HCT116 (cell line): ENCODE data around the gene LMO2. TPM values are rescaled to one million over a fixed set of nuclear protein-coding genes. Genes with fewer than 3 reads are reported as not detected.

Source experiments
- ATAC-seq: fragments of 200-7000 bp; cut with Tn5 transposase; 2 replicates; pipeline ENCODE4 v1.9.1; 2020; ENCODE audit warnings: mild to moderate bottlenecking, moderate library complexity
- BruUV-seq: library from RNA; stranded (reverse); fragments of 400-500 nt; replicated peaks from 2 replicates; lab custom pipeline; 2021; lab: Mats Ljungman, UMichigan
- CTCF ChIA-PET: fragments of 300-600 bp; sonication (Branson Sonifier 250); formaldehyde crosslinking; loops from one replicate; lab custom pipeline; 2021; ENCODE audit warnings: antibody characterized with exemption; lab: Charles Lee
- POLR2A ChIA-PET: fragments of 300-600, 350-600 bp; sonication (Branson Sonifier 250); formaldehyde crosslinking; loops from one replicate; lab custom pipeline; 2021; ENCODE audit warnings: antibody characterized with exemption; lab: Charles Lee
- RAD21 ChIA-PET, 2 experiments: fragments of 300-600 bp; sonication (Branson Sonifier 250); formaldehyde crosslinking; loops; one replicate each; lab custom pipeline; 2023; ENCODE audit warnings: low total read pairs in 2 of 2; ENCODE audit not compliant: uncharacterized antibody in 2 of 2, unreplicated experiment in 2 of 2, low non-redundant PET in 1 of 2; lab: Charles Lee
- DNase-seq: peaks from one replicate; pipeline ENCODE4 v3.0.0-alpha.2; 2010; ENCODE audit warnings: low read depth, low spot score
- H2AFZ ChIP-seq: fragments of 200-600 bp; shearing (Covaris generic), sonication (generic); 2 replicates; pipeline ENCODE4 v1.6.1; 2017; ENCODE audit warnings: low read depth, mixed run types, mixed read lengths, antibody characterized with exemption, low read length; ENCODE audit not compliant: poor library complexity, severe bottlenecking
- H3K27ac ChIP-seq: 2 replicates; pipeline ENCODE4 v1.5.1; 2012; ENCODE audit warnings: low read depth, low read length
- H3K27me3 ChIP-seq: fragments of 200-600 bp; sonication (generic); 2 replicates; pipeline ENCODE4 v1.6.1; 2016; ENCODE audit warnings: mixed run types, low read length, mixed read lengths; ENCODE audit not compliant: insufficient read depth
- H3K36me3 ChIP-seq, 2 experiments: fragments of 200-500 bp in 1 of 2; fragments of 200-600 bp in 1 of 2; sonication (Bioruptor generic) in 1 of 2; sonication (generic) in 1 of 2; 2 replicates each; pipeline versions ENCODE4 v1.5.1 to v1.6.1; 2014 to 2016; ENCODE audit warnings: low read length in 2 of 2, inconsistent platforms in 1 of 2, mixed read lengths in 1 of 2, mixed run types in 1 of 2; ENCODE audit not compliant: insufficient read depth in 2 of 2, control insufficient read depth in 1 of 2
- H3K4me1 ChIP-seq, 2 experiments: fragments of 200-600 bp in 1 of 2; sonication (generic) in 1 of 2; 2 replicates each; pipeline versions ENCODE4 v1.5.1 to v1.6.1; 2012 to 2017; ENCODE audit warnings: low read length in 2 of 2, inconsistent platforms in 1 of 2, mild to moderate bottlenecking in 1 of 2, mixed read lengths in 1 of 2, mixed run types in 1 of 2, moderate library complexity in 1 of 2; ENCODE audit not compliant: insufficient read depth in 2 of 2, control insufficient read depth in 1 of 2
- H3K4me2 ChIP-seq: fragments of 200-600 bp; sonication (generic); 2 replicates; pipeline ENCODE4 v1.6.1; 2017; ENCODE audit warnings: mixed run types, low read length, mixed read lengths
- H3K4me3 ChIP-seq, 2 experiments: fragments of 200-600 bp in 1 of 2; sonication (generic) in 1 of 2; replicated peaks in 1 of 2; 2 replicates each; pipeline ENCODE4 v1.5.1; 2011 to 2016; ENCODE audit warnings: low read length in 2 of 2, control low read depth in 1 of 2, low read depth in 1 of 2, mild to moderate bottlenecking in 1 of 2, mixed read lengths in 1 of 2, mixed run types in 1 of 2
- H3K79me2 ChIP-seq: fragments of 200-600 bp; sonication (generic); 2 replicates; pipeline ENCODE4 v1.6.1; 2017; ENCODE audit warnings: mild to moderate bottlenecking, mixed run types, low read length, moderate library complexity, mixed read lengths; ENCODE audit not compliant: insufficient read depth
- H3K9ac ChIP-seq: fragments of 200-600 bp; sonication (generic); 2 replicates; pipeline ENCODE4 v1.6.1; 2016; ENCODE audit warnings: low read length, mixed read lengths
- H3K9me2 ChIP-seq: fragments of 200-600 bp; sonication (generic), shearing (Covaris generic); 2 replicates; pipeline ENCODE4 v1.6.1; 2017; ENCODE audit warnings: mixed run types, mild to moderate bottlenecking, moderate library complexity; ENCODE audit not compliant: insufficient read depth
- H3K9me3 ChIP-seq, 2 experiments: fragments of 200-500 bp in 1 of 2; fragments of 200-600 bp in 1 of 2; sonication (Bioruptor generic) in 1 of 2; sonication (generic) in 1 of 2; 2 replicates each; pipeline ENCODE4 v1.6.1; 2014 to 2017; ENCODE audit warnings: low read length in 2 of 2, mixed read lengths in 2 of 2, inconsistent platforms in 1 of 2, low read depth in 1 of 2, mild to moderate bottlenecking in 1 of 2, mixed run types in 1 of 2, moderate library complexity in 1 of 2; ENCODE audit not compliant: control insufficient read depth in 1 of 2, insufficient read depth in 1 of 2
- H4K20me1 ChIP-seq: fragments of 200-600 bp; sonication (generic), shearing (Covaris generic); 2 replicates; pipeline ENCODE4 v1.6.1; 2017; ENCODE audit warnings: mixed run types, mild to moderate bottlenecking, moderate library complexity; ENCODE audit not compliant: insufficient read depth
- CEBPB ChIP-seq: IDR thresholded peaks from 2 replicates; pipeline ENCODE4 v1.6.1; 2012; ENCODE audit warnings: low read depth
- EGR1 ChIP-seq: IDR thresholded peaks from 2 replicates; pipeline ENCODE4 v1.6.1; 2012; ENCODE audit warnings: low read depth
- ELF1 ChIP-seq: IDR thresholded peaks from 2 replicates; pipeline ENCODE4 v1.6.1; 2012; ENCODE audit warnings: low read depth, borderline replicate concordance
- EZH2 ChIP-seq: fragments of 200-600 bp; sonication (generic); IDR thresholded peaks from 2 replicates; pipeline ENCODE4 v1.6.1; 2017; ENCODE audit warnings: antibody characterized with exemption, mixed run types
- EZH2phosphoT487 ChIP-seq: fragments of 200-600 bp; IDR thresholded peaks from 2 replicates; pipeline ENCODE4 v1.6.1; 2018; ENCODE audit warnings: antibody characterized with exemption, borderline replicate concordance
- FOSL1 ChIP-seq: IDR thresholded peaks from 2 replicates; pipeline ENCODE4 v1.6.1; 2012; ENCODE audit warnings: low read depth
- JUND ChIP-seq: IDR thresholded peaks from 2 replicates; pipeline ENCODE4 v1.6.1; 2012
- RAD21 ChIP-seq: IDR thresholded peaks from 2 replicates; pipeline ENCODE4 v1.6.1; 2012; ENCODE audit warnings: low read depth, mild to moderate bottlenecking
- SIN3A ChIP-seq: IDR thresholded peaks from 2 replicates; pipeline ENCODE4 v1.6.1; 2012; ENCODE audit warnings: low read depth
- SRF ChIP-seq: IDR thresholded peaks from 2 replicates; pipeline ENCODE4 v1.6.1; 2012; ENCODE audit warnings: low read depth
- YY1 ChIP-seq: IDR thresholded peaks from 2 replicates; pipeline ENCODE4 v1.6.1; 2011; ENCODE audit warnings: low read length, low read depth, moderate library complexity, mild to moderate bottlenecking; ENCODE audit not compliant: insufficient replicate concordance; ENCODE audit errors: extremely low read depth
- ZFX ChIP-seq: fragments of 450-650 bp; IDR thresholded peaks from 2 replicates; pipeline ENCODE4 v1.6.1; 2017
- ZNF274 ChIP-seq: fragments of 200-500 bp; sonication (Bioruptor generic); IDR thresholded peaks from 2 replicates; pipeline ENCODE4 v1.6.1; 2014; ENCODE audit warnings: mild to moderate bottlenecking, low read depth, low read length, inconsistent platforms
- intact Hi-C: fragments of 100-400 bp; cut with micrococcal nuclease; formaldehyde crosslinking; loops from 2 replicates; pipeline ENCODE4 v1.10.0; 2022
- total RNA-seq: library from RNA; stranded (reverse); gene quantifications from one replicate; pipeline ENCODE4 v1.2.1, GENCODE V29; 2021; ENCODE audit not compliant: unreplicated experiment
- TF ChIP-seq, protein P1 (sequence below): IDR thresholded peaks from 2 replicates; pipeline ENCODE4 v1.6.1; 2012
- TF ChIP-seq, protein P2 (sequence below), 3 experiments: fragments of 200-600 bp in 1 of 3; sonication (generic) in 1 of 3; IDR thresholded peaks in 2 of 3; conservative IDR thresholded peaks in 1 of 3; 2 replicates each; pipeline ENCODE4 v1.5.1; 2012 to 2017; ENCODE audit warnings: low read depth in 2 of 3, low read length in 2 of 3, antibody characterized with exemption in 1 of 3, borderline replicate concordance in 1 of 3, control low read depth in 1 of 3, mild to moderate bottlenecking in 1 of 3, mixed read lengths in 1 of 3, mixed run types in 1 of 3, moderate library complexity in 1 of 3; ENCODE audit not compliant: insufficient read depth in 1 of 3
- TF ChIP-seq, protein P3 (sequence below): IDR thresholded peaks from 2 replicates; pipeline ENCODE4 v1.6.1; 2012; ENCODE audit warnings: low read depth

The LMO2 gene
- total RNA-seq, 1 experiment from 2014 or later: 2.8 TPM

DNA sequence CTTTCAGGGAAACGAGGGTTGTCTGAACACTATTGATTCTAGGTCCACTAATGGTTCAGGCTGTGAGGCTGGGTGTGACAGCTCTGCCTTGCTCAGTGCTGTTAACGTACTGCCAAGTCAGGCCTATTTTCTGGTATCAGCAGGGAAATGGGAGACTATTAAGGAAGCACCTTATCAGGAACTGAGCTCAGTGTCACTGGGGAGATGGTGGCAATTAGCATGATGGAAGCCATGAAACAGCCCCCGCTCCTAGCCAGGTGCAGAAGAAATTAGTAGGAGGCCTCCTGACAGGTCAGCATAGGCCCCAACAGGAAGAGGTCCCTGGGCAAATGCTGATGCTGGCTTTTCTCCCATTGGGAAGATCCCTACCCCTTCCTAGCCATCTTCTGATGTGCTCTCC lies 42.6 kb upstream of the LMO2 start:
- no TSS peak for BruUV-seq
- no peaks in the 10 kb centered on the region for H3K36me3 ChIP-seq
- ATAC-seq (no peak), DNase-seq (no peak)
- no peak for TF ChIP-seq EZH2
- TF ChIP-seq CEBPB: no peak
- TF ChIP-seq, protein P1, sequence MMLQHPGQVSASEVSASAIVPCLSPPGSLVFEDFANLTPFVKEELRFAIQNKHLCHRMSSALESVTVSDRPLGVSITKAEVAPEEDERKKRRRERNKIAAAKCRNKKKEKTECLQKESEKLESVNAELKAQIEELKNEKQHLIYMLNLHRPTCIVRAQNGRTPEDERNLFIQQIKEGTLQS: no peak
- no peak for TF ChIP-seq ZFX
- no peak for TF ChIP-seq ZNF274
- TF ChIP-seq ELF1: no peak
- no peak for TF ChIP-seq JUND
- no peak for TF ChIP-seq YY1
- TF ChIP-seq, protein P2, sequence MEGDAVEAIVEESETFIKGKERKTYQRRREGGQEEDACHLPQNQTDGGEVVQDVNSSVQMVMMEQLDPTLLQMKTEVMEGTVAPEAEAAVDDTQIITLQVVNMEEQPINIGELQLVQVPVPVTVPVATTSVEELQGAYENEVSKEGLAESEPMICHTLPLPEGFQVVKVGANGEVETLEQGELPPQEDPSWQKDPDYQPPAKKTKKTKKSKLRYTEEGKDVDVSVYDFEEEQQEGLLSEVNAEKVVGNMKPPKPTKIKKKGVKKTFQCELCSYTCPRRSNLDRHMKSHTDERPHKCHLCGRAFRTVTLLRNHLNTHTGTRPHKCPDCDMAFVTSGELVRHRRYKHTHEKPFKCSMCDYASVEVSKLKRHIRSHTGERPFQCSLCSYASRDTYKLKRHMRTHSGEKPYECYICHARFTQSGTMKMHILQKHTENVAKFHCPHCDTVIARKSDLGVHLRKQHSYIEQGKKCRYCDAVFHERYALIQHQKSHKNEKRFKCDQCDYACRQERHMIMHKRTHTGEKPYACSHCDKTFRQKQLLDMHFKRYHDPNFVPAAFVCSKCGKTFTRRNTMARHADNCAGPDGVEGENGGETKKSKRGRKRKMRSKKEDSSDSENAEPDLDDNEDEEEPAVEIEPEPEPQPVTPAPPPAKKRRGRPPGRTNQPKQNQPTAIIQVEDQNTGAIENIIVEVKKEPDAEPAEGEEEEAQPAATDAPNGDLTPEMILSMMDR (IDR thresholded peaks at IDR 0.05 in 2 of 3, conservative IDR thresholded peaks at IDR 0.05 in 1 of 3; ENCODE audit: borderline replicate concordance in 1 of 3, insufficient read depth in 1 of 3, low read depth in 2 of 3, low read length in 2 of 3): no peak
- no peak overlapping the region for H3K9ac ChIP-seq
- no peak overlapping the region for H3K4me2 ChIP-seq
- H3K4me3 ChIP-seq: no peak overlapping the region
- H3K27ac ChIP-seq: no peak overlapping the region
- H4K20me1 ChIP-seq: no peaks in the 10 kb centered on the region
- no peaks in the 10 kb centered on the region for H3K4me1 ChIP-seq
- H2AFZ ChIP-seq: no peak overlapping the region
- 0 out of 4 replicates have a peak, but pooled peaks cover 0 to 6% of the 10 kb centered on the region in 2 experiments for H3K9me3 ChIP-seq
- H3K27me3 ChIP-seq: no peaks in the 10 kb centered on the region
- ChIA-PET POLR2A (no interaction called here), CTCF (no interaction called here), RAD21 (no interaction called here)
- H3K79me2 ChIP-seq: no peaks in the 10 kb centered on the region
- intact Hi-C loops: no loop called here
- H3K9me2 ChIP-seq: no peaks in the 10 kb centered on the region

DNA sequence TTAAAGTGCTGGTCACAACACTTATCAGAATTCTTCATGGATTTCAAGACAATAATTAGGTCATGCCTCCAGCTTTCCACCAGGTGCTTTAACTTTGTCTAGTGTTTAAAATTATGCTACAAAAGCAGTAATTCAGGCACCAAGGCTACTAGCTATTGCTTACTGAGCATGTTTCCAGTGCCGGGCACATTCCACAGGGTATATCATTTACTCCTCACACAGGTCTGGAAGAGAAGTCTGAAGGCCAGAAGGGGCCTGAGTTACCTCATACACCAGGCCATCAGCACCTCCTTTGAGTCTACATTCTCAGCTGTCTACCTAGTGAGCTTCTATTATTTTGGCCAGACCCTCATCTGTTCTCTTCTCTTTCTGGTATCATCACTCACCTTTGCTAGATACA lies 41.7 kb upstream of the LMO2 start:
- ATAC-seq: no peak
- Histone ChIP-seq H3K27me3 (no peaks in the 10 kb centered on the region), H3K27ac (no peak overlapping the region), H3K36me3 (no peaks in the 10 kb centered on the region), H3K79me2 (no peaks in the 10 kb centered on the region), H3K4me2 (no peak overlapping the region), H2AFZ (no peak overlapping the region), H3K9me3 (0 out of 4 replicates have a peak, but pooled peaks cover 0 to 6% of the 10 kb centered on the region in 2 experiments), H3K9me2 (no peaks in the 10 kb centered on the region), H4K20me1 (no peaks in the 10 kb centered on the region), H3K9ac (no peak overlapping the region), H3K4me3 (no peak overlapping the region), H3K4me1 (no peaks in the 10 kb centered on the region)
- RAD21 ChIA-PET: no interaction called here
- POLR2A ChIA-PET: no interaction called here
- no peak for DNase-seq
- BruUV-seq: no TSS peak
- intact Hi-C loops: no loop called here
- CTCF ChIA-PET: no interaction called here
- TF ChIP-seq, protein P3, sequence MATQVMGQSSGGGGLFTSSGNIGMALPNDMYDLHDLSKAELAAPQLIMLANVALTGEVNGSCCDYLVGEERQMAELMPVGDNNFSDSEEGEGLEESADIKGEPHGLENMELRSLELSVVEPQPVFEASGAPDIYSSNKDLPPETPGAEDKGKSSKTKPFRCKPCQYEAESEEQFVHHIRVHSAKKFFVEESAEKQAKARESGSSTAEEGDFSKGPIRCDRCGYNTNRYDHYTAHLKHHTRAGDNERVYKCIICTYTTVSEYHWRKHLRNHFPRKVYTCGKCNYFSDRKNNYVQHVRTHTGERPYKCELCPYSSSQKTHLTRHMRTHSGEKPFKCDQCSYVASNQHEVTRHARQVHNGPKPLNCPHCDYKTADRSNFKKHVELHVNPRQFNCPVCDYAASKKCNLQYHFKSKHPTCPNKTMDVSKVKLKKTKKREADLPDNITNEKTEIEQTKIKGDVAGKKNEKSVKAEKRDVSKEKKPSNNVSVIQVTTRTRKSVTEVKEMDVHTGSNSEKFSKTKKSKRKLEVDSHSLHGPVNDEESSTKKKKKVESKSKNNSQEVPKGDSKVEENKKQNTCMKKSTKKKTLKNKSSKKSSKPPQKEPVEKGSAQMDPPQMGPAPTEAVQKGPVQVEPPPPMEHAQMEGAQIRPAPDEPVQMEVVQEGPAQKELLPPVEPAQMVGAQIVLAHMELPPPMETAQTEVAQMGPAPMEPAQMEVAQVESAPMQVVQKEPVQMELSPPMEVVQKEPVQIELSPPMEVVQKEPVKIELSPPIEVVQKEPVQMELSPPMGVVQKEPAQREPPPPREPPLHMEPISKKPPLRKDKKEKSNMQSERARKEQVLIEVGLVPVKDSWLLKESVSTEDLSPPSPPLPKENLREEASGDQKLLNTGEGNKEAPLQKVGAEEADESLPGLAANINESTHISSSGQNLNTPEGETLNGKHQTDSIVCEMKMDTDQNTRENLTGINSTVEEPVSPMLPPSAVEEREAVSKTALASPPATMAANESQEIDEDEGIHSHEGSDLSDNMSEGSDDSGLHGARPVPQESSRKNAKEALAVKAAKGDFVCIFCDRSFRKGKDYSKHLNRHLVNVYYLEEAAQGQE: no peak
- TF ChIP-seq FOSL1 (no peak), ELF1 (no peak), ZNF274 (no peak), SIN3A (no peak), EGR1 (no peak), SRF (no peak), JUND (no peak), EZH2phosphoT487 (no peak), YY1 (no peak), RAD21 (no peak)
- TF ChIP-seq, protein P1: no peak
